Activated CD8-positive, alpha-beta memory T cell treated with anti-CD3 and anti-CD28 coated beads, Interleukin-2, amount 50 U/mL, for 48 hours (primary cell): ENCODE data around the gene FNIP2.
"Not testable (repeated sequence)": the region's sequence is repeated elsewhere in the genome, so short reads cannot be mapped to it uniquely, and the experiment has no call there.

Experiments used
- DNase-seq: peaks from one replicate; pipeline ENCODE4 v3.0.0-alpha.2; 2020

FNIP2 gene

DNA sequence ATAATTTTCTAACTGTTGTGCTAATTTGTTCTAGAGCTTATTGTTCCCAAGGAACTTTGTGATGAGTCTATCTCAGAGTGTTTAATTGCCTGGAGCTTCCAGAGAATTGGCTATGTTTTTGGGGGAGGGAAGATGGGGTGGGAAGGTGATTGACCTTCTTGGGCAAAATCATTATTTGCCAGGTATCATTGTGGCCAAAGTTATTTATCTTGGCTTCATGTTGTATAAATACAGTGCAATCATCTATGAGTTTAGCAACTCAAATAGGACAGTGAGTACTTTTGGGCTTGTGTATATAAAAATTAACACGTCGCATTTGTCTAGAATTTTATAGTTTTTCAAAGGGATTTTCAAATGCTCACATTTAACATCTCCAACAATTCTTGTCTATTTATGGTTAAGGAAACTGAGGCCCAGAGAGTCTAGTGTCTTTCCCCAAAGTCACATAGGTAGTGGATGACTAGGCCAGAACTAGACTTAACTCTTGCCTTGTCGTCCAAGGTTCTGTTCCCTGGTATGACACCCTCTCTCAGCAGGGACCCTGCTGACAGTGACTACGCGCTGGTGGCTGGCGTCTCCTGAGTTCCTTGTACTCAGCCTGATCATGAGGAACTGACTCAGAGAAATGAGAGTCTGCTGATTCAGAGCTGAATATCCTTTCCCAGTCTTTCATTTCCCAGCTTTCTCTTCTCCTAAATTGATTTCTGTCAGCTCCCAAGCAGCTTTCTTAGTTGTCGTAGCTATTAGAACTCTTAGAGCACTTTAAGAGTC, 27.7 kb downstream of the FNIP2 start:
- DNase-seq, result no peak

DNA sequence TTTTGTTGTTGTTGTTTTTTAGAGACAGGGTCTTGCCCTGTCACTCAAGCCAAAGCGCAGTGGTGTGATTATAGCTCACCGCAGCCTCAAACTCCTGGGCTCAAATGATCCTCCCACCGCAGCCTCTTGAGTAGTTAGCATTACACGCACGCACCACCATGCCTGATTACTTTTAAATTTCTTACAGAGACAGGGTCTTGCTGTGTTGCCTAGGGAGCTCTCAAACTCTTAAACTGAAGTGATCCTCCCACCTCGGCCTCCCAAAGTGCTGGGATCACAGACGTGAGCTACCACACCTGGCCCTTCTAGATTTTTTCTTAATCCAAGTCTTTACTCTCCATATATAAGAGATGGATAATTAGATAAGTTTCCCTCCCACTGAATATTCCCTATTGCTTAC, 29.2 kb downstream of the FNIP2 start:
- DNase-seq, result no peak

DNA sequence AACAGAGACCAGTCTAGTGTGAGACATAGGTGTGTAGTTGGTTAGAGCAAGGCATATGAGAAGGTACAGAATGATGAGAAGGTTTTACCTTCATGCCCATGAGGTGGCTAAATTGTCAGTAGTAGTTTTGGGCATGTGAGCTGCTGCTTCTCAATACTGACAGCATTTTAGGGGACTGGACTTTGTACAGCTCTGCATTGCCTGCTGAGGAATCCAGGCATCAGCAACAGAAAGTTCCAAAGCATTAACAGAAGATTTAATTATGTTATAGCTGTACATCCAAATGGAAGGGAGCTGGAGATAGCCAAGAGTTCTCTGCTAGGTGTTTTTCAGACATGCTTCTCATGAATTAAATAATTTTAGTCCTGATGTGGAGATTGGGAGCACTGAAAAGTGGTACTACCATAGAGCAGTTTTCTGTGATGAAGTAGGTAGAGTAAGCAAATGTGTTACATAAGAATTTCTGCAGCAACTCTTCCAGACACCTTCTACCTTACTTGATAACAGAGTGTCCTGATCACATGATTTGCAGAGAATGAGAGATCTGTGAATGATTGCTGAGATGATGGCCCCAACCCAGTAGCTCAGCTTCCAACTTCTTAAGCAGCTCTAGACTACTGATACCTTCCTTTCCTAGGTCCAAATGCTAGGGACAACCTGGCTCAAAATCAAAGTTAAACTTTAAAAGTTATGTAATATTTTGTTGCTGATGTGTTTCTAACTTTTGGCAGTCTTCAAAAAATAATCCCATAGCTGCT, 30.4 kb downstream of the FNIP2 start:
- DNase-seq, result no peak

DNA sequence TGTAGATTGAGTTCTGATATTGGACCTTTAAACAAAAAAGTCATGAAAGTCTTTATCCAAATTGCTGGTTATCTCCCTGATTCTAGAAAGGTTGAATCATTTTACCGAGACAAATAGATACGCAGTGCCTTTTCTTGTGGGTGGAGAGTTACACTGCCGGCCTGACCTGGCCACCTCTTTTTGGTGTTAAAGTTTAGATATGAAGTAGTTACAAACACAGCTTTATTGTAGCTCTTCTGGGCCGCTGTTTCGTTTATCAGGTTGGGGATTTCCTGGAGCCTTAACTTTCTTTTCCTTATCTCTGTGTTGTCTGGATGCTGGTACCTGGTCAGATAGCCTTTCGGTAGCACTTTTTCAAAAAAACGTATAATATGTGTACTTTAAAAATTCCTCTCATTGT, 31.0 kb downstream of the FNIP2 start:
- no peak for DNase-seq

DNA sequence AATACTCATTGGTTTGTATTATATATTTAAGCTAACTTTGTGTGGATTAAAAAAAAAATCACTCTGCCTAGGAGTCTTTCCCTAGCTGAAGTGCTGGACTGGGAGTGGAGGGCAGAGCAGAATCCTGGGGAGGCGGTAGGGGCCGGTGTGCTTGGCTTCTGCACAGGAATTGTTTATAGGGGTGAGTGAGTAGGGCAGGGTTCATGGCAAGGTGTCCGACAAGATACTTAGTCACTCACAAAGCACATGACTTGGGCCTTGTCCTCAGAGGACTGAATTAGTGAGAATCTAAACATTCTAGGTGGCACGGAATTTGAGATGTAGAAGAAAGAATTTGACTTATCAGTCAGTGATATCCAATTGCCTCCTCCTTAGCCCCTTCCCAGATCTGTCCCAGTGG, 32.2 kb downstream of the FNIP2 start:
- no peak for DNase-seq

DNA sequence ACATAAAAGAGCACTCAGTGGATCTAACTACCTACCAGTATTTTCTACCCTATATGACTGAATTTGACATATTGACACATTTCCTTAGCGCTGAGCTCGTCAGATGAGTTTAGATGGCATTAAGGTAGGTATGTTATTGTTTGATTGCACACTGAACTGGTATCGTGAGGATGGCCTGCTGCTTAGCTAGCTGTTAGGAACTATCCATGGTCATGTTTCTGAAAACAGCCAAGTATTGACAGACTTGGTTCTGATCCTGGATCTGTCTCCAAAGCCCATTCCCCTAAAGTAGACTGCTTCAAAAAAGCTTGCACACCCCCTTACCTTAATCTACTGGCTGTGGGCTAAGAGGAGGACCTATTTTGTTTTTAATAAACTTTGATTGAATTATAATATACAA, 32.9 kb downstream of the FNIP2 start:
- DNase-seq, result no peak

DNA sequence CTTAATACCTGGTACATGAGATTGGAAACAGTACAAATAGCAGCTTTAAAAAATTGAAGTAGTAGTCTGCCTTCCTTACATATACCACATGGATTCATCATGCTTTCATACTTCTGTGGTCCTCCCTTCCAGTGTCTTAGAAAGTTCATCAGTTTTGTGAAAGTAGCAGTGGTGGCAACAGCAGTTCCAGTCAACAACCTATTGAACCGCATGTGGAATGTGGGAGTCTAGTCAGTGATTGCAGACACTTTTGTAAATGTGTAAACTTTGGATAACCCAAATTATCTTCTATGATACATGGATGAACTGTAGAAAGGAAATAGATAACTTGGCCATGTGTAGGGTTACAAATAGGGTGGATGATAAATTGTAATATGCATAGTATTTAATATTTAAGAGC, 34.1 kb downstream of the FNIP2 start:
- DNase-seq, result no peak

DNA sequence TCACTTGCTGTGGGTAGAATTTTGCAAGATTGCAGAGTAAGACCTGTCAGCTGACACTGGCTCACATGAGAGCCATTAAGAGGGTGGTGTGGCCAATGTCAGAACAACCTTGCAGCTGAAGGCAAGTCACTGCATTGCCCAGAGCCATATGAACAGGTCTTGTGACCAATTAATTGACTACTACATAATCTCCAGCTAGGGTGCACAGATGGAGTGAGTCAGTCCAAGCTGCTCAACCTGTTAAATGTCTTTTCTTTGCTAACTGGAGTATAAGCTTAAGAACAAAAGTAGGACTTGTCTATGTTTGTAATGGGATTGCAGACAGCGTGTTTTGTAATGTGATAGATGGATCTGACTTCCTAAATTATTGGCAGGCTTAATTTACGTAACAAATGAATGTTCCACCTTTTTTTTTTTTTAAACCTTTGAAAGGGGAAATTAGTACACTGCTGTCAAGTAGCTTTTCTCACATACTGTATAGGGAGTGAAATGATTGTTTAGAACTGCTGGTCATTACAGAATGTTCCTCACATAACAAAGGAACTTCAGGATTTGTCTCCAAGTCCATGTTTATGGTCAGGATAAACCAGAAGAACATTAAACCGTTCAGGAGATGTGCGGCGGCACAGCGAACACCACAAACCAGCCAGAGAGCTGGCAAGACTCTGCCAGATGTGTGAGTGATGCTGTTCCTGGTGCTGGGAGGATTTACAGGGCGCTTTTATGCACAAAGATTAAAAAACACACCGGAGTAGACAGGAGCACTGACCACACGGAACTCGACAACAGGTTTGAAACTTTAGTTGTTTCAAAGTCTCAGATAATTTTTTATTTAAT, 37.0 kb downstream of the FNIP2 start:
- DNase-seq, result no peak

DNA sequence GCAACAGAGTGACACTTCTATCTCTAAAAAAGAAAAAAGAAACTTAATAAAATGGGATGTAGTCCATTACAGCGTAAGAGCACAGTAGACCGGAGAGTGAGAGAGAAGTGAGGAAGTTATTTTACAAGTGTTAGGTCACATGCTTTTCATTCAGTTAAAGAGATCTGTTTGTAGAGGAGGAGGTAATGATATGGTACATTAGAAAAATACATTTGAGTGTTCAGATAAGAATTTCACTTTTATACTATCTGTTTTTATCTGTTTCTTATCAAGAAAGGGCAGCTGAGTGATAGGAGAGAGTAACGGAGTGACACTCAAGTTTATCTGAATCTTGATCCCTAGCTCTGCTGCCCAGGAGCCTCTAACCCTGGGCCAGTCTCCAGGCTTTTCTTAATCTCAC, 38.9 kb downstream of the FNIP2 start:
- no peak for DNase-seq

DNA sequence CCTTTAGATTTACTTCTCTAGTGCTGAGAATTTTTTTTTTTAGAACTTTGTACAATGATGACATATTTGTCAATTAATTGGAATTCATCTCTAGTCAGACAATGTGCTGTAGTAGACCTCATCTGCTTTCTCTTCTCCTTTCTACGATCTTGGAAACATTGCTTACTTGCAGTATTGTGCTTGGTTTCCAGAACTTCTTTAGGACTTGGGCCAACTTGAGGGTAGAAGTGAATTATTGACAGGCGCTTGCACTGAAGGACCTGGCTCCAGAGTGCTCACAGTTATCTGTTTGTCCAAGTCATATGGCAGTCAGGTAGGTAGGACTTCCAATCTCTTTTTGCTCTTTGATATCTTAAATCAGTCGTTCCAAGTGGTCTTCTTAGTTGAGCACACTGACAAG, 39.6 kb downstream of the FNIP2 start:
- DNase-seq, result no peak

DNA sequence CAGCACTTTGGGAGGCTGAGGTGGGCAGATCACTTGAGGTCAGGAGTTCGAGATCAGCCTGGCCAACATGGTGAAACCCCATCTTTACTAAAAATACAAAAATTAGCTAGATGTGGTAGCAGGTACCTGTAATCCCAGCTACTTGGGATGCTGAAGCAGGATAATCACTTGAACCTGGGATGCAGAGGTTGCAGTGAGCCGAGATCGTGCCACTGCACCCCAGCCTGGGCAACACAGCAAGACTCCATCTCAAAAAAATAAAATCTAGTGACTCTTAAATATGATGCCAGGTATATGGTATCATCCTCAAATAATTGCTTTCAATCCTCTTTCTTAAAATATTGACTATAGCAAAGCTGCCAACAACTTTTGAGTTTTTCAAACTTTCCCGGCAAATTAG, 40.4 kb downstream of the FNIP2 start:
- DNase-seq, result not testable (repeated sequence)

DNA sequence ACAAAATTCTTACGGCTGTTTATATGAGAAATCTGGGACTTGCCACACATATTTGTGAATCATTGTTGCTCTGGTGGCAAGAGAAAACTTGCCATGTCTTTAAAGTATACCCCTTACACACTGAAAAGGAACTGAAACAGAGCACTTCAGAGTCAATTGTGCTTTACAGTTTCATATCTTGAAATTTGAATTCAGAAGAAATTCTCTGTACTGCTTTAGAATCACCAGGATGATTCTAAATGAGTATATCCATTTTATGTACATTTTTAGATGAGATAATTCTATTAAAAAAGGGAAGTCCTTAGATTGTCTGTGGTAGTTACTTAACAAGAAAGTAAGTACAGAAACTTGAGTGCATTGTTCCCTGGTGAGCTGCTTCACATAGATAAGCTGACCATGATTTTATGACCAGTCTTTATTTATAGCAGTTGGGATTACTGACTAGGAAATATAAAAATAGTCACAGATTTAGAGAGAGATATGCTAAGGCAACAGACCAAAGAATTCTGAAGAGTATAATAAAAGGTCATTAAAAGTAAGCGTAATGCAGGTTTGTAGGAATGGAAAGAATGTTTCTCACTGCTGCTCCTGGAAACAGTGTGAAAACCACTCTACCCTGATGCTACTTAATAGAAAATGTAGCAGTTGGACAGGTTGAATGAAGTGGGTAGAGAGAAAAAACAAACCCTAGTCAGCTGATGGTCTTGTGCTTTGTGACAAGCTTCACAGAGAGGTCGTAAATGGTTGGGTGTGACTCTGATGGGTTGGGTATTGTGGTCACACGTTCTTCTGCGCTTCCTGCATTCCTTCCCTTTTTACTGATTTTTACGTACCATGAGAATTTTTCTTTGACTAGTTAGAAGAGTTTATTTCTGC, 41.0 kb downstream of the FNIP2 start:
- DNase-seq, result no peak

DNA sequence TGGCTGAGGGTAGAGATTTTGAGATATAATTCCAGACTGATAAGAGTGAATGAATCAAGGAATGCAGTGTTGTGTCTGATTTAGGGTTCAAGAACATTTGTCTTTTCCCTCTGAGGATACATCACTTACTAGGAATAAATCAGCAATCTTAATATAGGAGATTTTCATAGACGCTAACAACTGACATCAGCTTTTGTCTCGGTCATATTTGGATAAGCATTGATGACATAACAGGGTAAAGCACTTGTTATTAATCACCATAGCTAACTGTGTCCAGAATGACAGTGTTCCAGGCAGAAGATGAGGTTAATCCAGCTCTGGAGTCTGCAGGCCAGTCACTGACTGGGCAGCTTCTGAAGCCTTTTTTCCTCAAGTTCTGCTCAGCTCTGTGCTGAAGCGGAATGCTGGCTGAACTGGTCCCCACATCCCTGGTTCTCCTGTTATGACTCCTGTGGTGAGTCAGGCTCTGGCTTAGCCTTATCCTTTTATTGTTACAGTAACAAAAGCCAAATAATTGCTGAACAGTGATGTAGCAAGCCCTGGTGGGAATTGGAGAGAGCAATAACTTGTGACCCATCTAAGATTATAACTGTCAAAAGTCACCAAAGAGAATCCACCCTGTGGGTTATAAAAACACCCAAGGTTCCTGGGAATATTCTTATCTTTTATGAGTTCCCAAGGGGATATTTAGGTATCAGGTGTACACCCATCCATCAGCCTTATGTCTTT, 41.8 kb downstream of the FNIP2 start:
- no peak for DNase-seq

DNA sequence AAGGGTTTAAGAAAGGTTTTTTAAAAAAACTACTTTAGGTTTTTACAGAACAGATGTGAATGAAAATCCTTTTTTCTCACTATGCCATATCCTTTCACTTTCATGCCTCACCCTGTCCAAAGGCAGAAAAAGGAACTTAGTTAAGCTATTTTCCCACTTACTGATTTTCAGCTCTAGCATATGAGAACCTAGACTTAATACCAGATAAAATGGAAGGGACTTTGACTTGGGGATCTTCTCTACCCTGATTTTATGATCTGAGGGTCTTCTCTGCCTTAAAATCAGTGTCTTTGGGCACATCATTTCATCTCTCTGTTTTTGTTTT, 42.4 kb downstream of the FNIP2 start:
- no peak for DNase-seq

DNA sequence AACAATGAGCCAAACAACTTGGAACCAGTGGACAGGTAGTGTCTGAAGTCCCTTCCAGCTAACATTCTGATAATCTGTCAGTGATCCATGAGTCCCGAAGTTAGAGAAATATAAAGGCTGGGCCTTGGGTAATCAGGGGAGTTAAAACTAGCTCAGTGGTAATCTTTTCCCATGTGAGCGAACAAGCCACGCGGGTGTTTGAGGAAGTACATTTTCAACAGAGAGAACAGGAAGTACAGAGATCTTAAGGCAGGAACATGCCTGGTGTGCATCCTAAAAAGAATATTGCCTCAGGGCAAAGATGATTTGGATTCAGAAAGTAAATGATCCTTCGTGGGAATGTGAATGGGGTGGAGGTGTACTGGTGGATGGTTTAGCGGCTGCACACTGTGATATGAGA, 42.9 kb downstream of the FNIP2 start:
- DNase-seq, result no peak

DNA sequence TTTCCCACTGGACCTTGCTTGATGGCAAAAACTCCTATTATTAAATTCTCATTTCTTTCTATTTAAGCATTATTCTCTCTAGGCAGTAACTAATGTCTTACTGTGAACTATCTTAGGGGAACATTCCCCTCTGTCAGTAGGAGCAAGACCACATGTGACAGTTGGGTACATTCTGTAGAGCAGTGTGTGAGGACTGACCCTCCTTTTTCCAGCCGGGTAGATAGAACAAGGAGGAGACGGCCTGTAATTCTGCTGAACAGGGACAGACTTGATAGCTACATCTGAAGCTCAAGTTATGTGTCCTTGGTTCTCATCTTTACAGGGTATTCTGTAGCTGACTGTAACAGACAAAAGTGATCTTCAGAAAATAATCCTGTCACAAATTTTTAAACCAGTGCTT, 43.3 kb downstream of the FNIP2 start:
- DNase-seq, result no peak

DNA sequence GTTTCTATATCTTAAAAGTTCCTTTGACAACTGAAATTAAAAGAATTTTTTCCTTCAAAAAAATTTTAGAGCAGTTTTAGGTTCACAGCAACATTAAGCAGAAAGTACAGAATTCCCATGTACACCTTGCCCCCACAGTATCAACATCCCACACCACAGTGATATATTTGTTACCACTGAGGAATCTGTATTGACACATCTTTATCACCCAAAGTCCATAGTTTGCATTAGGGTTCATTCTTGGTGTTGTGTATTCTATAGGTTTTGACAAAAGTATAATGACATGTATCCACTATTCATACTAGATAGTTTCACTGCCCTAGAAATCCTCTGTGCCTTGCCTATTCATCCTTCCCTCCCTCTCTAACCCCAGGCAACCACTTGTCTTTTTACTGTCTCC, 43.7 kb downstream of the FNIP2 start:
- no peak for DNase-seq

DNA sequence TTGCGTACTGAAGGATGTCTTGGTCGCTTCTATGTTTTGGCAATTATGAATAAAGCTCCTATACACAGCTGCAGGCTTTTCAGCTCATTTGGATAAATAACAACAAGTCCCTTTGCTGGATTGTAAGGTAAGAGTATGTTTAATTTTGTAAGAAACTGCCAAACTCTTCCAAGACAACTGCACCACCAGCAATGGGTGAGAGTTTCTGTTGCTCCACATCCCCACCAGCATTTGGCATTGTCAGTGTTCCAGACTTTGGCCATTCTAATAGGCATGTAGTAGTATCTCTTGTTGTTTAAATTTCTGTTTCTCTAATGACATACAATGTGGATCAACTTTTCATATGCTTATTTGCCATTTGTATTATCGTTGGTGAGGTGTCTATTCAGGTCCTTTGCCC, 44.3 kb downstream of the FNIP2 start:
- DNase-seq, result no peak

DNA sequence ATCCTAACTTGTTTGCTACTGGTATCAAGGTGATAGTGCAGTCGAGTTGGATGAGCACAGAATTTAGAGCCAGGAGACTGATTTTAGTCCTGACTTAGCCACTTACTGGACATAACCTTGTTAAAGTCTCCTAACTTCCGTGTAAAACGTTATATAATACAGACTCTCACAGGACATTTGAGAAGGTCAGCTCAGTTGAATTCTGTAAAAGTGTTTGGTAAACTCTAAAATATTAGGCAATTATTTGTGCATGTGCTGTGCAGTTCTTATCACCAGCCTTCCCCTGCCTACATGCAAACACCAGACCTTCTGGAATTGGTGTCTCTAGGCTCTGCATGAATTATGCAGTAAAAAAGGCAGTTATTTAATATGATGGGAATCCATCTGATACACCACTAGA, 45.4 kb downstream of the FNIP2 start:
- no peak for DNase-seq

DNA sequence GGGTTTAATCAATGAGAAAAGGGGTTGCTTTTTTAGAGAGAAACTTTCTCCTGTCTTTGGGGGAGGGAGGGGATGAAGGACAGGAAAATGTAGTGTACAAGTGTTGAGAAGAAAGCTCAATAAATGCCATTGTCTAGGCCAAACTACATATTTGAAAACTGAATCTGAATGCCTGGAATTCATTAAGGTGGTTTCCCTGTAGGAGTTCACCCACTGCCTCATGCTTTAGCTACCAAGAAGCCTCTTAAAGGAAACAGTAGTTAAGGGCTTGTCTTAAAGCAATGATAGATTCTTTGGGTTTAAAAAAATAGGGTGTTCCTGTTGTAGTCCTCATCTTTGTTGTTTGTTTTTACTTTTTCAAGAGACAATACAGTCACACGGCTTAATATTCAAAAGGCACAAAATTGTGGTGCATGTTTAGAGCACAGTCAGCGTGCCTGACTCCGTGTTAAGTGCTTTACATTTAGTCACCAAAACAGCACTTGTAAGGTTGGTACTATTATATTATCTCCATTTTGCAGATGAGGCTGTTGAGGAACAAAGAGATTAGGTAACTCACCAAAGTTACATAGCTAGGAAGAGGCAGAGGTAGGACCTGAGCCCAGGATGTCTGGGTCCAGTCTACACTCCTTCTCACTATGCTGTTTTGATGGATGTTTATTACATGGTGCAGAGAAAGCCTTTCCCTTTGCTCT, 46.0 kb downstream of the FNIP2 start:
- no peak for DNase-seq

DNA sequence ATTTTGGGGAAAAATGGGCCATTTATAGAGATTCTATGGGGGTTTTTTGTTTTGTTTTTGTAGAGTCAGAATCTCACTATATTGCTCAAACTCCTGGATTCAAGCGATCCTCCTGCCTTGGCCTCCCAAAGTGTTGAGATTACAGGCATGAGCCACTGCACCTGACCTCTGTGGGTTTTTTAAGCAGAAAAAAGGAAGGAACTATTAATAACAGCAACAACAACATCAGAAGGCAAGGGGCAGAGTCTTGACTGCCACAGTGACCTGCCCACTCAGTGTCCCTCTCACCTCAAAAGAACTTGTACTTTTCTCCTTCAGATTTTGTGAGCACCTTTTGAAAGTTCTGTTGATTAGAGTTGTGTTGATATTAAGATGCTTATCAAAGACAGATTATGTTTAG, 48.1 kb downstream of the FNIP2 start:
- no peak for DNase-seq
